CD4-positive, alpha-beta T cell treated with Interleukin-4 for 4 hours (primary cell): Measurements from ENCODE around the gene TOR1A.
A peak's percentile ranks its signal among the peaks of the same experiment; 100 is the strongest.
"Not testable (repeated sequence)": the region's sequence is repeated elsewhere in the genome, so short reads cannot be mapped to it uniquely, and the experiment has no call there.

Source experiments
- DNase-seq: peaks from one replicate; pipeline ENCODE4 v3.0.0-alpha.2; 2020

Gene TOR1A

DNA sequence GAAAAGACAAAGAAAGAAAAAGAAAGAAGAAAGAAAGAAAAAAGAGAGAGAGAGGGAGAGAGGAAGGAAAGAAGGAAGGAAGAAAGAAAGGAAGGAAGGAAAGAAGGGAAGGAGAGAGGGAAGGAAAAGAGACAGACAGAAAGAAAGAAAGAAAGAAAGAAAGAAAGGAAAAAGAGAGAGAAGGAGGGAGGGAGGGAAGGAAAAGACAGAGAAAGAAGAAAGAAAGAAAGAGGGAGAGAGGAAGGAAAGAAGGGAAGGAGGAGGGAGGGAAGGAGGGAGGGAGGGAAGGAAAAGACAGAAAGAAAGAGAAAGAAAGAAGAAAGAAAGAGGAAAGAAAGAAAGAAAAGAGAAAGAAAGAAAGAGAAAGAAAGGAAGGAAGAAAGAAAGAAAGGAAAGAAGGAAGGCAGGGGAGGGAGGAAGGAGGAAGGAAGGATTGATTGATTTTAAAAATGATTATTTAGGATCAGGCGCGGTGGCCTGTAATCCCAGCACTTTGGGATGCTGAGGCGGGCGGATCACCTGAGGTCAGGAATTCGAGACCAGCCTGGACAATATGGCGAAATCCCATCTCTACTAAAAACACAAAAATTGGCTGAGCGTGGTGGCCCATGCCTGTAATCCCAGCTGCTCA is 44.3 kb downstream of the TOR1A start:
- no peak for DNase-seq

- DNase-seq = no peak
Measured at GRCh38 chr9:129778469-129778868, 45.5 kb downstream of the TOR1A start.

DNA sequence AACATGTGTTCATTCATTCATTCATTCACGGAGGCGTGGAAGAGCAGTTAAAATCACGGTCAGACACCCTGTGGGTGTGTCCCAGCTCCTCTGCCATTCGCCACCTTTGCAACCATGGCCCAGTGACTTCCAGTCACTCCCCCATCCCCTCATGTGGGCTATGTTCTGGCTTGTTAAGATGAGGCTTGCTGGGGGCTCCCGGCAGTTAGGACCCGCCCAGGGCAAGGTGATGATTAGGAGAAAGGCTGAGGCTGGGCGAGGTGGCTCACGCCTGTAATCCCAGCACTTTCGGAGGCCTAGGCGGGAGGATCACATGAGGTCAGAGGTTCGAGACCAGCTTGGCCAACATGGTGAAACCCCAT is 46.2 kb downstream of the TOR1A start:
- no peak for DNase-seq

DNA sequence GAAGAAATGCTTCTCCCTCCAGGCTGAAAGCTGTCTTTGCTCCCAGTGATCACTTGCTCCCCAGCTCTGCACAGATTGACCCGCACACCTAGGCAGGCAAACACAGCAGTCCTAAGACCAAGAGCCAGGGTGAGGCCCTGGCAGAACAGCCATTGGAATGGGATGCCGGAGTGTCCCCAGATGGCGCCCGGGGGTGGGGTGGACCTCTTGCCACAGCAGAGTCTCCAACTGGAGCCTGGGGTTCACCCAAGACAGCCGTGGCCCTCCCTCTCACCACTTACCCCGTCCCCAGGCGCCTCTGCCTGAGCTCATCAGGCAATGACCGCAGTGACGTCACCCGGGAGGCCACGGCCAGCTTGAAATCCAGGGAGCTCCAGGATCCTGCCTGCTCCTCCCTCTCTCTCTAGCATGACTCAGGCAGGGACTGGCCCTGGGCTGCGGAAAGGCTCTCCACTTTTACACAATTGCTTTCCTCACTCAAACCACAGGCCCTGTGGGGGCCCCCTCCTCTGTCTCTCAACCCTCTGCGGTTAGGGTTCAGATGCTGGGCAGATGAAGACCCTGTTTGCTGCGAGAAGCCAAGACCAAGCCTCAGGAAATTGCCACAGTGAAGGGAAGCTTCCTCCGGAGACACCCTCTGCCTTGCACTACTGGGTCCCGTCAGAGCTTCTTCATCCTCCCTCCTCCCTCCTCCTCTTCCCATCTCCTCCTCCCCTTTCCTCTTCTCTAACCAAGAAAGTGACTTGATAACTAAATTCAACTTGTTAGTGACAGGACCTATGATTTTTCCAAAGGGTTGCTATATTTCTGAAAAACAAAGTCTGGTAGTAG is 46.8 kb downstream of the TOR1A start:
- peak; percentile 29 for DNase-seq

DNA sequence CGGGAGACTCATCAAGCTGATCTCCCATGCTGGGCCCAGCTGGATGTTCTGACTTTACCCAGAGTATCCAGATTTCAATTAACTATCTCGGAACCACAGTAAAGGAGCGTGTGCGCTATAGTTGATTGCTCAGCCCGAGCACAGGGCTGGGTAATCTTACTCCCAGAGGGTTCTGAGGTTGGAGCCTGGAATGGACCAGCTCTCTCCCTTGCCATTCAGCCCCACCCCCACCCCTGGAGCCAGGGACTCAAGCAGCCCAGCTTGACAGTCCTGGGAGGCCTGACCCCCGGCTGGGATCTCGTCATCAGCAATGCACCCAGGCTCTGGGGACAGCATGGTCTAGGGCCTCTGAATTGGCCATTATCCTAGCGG is 47.4 kb downstream of the TOR1A start:
- no peak for DNase-seq

GRCh38 chr9:129776096-129776495 is 47.8 kb downstream of the TOR1A start:
- DNase-seq = not testable (repeated sequence)

- no peak for DNase-seq
Measured at GRCh38 chr9:129775448-129775798, 48.5 kb downstream of the TOR1A start.

- no peak for DNase-seq
Measured at GRCh38 chr9:129774791-129775447, 49.0 kb downstream of the TOR1A start.

DNA sequence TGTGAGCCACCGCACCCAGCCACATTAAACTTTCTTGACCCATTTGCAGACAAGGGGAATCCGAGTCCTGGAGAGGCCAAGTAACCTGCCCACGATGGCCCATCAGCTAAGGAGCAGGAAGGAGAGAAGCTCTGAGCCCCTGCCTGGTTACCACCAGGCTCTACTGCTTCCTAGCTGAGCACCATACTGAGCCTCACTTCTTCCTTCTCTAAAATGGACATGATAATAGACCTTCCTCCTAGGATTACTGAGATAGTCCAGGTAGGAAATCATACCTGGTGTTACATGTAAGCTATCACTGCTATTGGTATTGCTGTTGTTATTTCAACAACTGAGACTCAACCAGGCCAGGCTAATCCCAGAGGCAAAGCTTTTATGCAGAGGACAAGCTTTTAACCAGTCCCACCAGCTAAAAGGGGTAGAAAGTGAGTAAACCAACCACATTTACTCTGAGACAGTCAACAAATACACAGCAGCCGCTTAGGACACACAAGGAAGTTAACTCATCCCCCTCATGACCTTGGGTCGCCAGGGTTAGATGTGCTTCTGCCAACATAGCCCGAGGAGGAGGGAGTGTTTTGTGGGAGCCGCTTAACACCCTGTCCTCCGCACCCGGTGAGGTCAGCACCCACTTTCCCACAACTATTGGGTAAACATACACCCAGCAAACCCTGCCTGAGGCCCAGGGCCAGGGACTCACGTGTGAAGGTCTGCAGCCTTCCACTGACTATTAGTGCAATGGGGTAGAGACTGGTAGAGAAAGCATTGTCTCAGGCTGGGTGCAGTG is 50.5 kb downstream of the TOR1A start:
- peak; percentile 13 for DNase-seq

- no peak for DNase-seq
Measured at GRCh38 chr9:129770741-129771140, 53.2 kb downstream of the TOR1A start.

DNA sequence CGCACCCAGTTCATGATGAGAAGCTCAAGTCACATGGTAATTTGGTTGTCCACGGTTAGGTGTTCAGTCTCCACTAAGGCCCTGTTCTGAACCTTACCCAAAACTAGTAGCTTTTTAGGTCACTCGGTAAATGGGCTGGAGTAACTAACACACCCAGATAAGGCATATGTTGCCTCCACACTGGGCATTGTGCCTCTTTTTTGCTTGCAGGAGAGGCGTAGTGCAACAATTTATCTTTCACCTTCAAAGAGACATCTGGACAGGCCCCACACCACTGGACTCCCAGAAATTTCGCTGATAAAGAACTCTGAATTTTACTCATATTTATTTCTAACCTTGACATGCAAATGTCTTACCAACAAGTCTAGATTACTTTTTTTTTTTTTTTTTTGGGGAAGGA is 54.3 kb downstream of the TOR1A start:
- DNase-seq = no peak

GRCh38 chr9:129768486-129768885 is 55.5 kb downstream of the TOR1A start:
- DNase-seq = no peak

- DNase-seq = no peak
Measured at GRCh38 chr9:129765764-129766317, 58.1 kb downstream of the TOR1A start.

DNA sequence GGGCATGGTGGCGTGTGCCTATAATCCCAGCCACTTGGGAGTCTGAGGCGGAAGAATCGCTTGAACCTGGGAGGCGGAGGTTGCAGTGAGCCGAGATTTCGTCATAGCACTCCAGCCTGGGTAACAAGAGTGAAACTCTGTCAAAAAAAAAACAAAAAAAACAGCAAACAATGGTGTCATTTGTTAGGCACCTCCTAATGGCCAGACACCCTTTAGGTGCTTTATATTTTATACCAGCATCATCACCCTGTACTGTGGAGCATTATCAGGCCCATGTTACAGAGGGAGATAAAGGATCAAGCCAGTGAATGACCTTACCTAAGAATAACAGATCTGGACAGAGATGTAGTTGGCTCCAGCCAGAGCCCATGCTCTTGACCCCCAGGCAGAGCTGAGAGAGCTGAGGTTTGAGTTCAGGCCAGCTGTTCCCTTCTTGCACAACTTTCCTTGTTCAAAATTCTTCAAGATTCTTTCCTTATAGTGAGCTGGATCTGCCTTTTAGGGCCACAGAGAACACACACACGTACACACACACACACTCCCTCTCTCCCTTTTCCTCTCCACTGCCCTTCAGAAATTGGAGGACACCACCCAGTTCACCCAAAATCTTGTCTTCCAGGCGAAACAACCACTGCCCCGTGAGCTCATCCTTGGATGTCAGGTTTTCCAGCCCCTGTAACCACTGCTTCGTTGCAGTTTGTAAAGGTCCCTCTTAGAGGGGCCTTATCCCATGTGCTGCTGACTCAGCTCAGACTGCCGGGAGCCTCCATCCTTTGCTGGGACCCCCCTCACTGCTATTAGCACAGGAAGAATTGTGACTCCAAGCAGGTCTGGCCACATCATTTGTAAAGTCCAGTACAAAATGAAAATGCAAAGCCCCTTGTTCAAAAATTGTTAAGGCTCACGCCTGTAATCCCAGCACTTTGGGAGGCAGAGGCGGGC is 60.7 kb downstream of the TOR1A start:
- no peak for DNase-seq
